Chondrocyte (in vitro differentiated cells): ENCODE results near the gene DNAJC7. TPM values are rescaled to one million over a fixed set of nuclear protein-coding genes. Genes with fewer than 3 reads are reported as not detected.
"Not testable (repeated sequence)": the region's sequence is repeated elsewhere in the genome, so short reads cannot be mapped to it uniquely, and the experiment has no call there.

Source experiments
- DNase-seq: peaks from one replicate; pipeline ENCODE4 v3.0.0; 2021; ENCODE audit warnings: mixed read lengths, low spot score
- H3K27ac Mint-ChIP-seq: one replicate; pipeline ENCODE4 v1.8.0; 2021; ENCODE audit warnings: mild to moderate bottlenecking, moderate library complexity, mixed read lengths; ENCODE audit not compliant: unreplicated experiment
- H3K27me3 Mint-ChIP-seq: 2 replicates; pipeline ENCODE4 v1.8.0; 2021; ENCODE audit warnings: low read depth, mixed read lengths
- H3K36me3 Mint-ChIP-seq: 2 replicates; pipeline ENCODE4 v1.8.0; 2021; ENCODE audit warnings: low read depth, mixed read lengths
- H3K4me1 Mint-ChIP-seq: 2 replicates; pipeline ENCODE4 v1.8.0; 2021; ENCODE audit warnings: low read depth, mild to moderate bottlenecking, mixed read lengths
- H3K4me3 Mint-ChIP-seq: one replicate; pipeline ENCODE4 v1.8.0; 2021; ENCODE audit warnings: mild to moderate bottlenecking, moderate library complexity, mixed read lengths; ENCODE audit not compliant: unreplicated experiment
- H3K9me3 Mint-ChIP-seq: 2 replicates; pipeline ENCODE4 v1.8.0; 2021; ENCODE audit warnings: low read depth, mixed read lengths
- CTCF ChIP-seq: fragments of 200-600 bp; sonication (generic); IDR thresholded peaks from 2 replicates; pipeline ENCODE4 v1.5.0; 2021; ENCODE audit warnings: antibody characterized with exemption, mild to moderate bottlenecking, moderate library complexity
- total RNA-seq: library from RNA; stranded (reverse); gene quantifications from 3 replicates; pipeline ENCODE4 v1.2.1, GENCODE V29; 2021

DNAJC7 gene
- total RNA-seq, 1 donor from 2014 or later = 51.2 TPM

GRCh38 chr17:42025936-42026335 is 8.7 kb upstream of the DNAJC7 start:
- TF ChIP-seq CTCF = no peak
- Mint-ChIP-seq H3K27ac (no peak overlapping the region), H3K36me3 (peaks cover 3% of the 10 kb centered on the region), H3K9me3 (no peaks in the 10 kb centered on the region), H3K4me3 (no peak overlapping the region), H3K27me3 (peaks cover 3% of the 10 kb centered on the region), H3K4me1 (peaks cover 28% of the 10 kb centered on the region)
- no peak for DNase-seq

- Mint-ChIP-seq H3K27me3 (no peaks in the 10 kb centered on the region), H3K27ac (peak overlapping the region; percentile 62), H3K9me3 (no peaks in the 10 kb centered on the region), H3K36me3 (peaks cover 3% of the 10 kb centered on the region), H3K4me3 (no peak overlapping the region), H3K4me1 (peaks cover 36% of the 10 kb centered on the region)
- peak; percentile 36 for TF ChIP-seq CTCF
- no peak for DNase-seq
Measured at GRCh38 chr17:42025191-42025579, 7.9 kb upstream of the DNAJC7 start.

- no peak for TF ChIP-seq CTCF
- H3K27ac Mint-ChIP-seq = peak overlapping the region; percentile 62
- peaks cover 3% of the 10 kb centered on the region for H3K36me3 Mint-ChIP-seq
- H3K9me3 Mint-ChIP-seq = no peaks in the 10 kb centered on the region
- no peak overlapping the region for H3K4me3 Mint-ChIP-seq
- no peaks in the 10 kb centered on the region for H3K27me3 Mint-ChIP-seq
- DNase-seq = no peak
- peaks cover 40% of the 10 kb centered on the region for H3K4me1 Mint-ChIP-seq
Measured at GRCh38 chr17:42023524-42024349, 6.5 kb upstream of the DNAJC7 start.

- peak overlapping the region; percentile 88 for H3K4me3 Mint-ChIP-seq
- not testable (repeated sequence) for H3K36me3 Mint-ChIP-seq, H3K9me3 Mint-ChIP-seq, H3K27me3 Mint-ChIP-seq, DNase-seq
- peaks cover 60% of the 10 kb centered on the region for H3K4me1 Mint-ChIP-seq
- peak overlapping the region; percentile 86 for H3K27ac Mint-ChIP-seq
Measured at GRCh38 chr17:42020845-42021244, 3.6 kb upstream of the DNAJC7 start.

- peaks cover 64% of the 10 kb centered on the region for H3K4me1 Mint-ChIP-seq
- H3K36me3 Mint-ChIP-seq = peaks cover 5% of the 10 kb centered on the region
- H3K4me3 Mint-ChIP-seq = peak within 1 kb of the TSS; percentile 88
- H3K27ac Mint-ChIP-seq = peak within 1 kb of the TSS; percentile 86
- H3K27me3 Mint-ChIP-seq = no peaks in the 10 kb centered on the region
- H3K9me3 Mint-ChIP-seq = no peaks in the 10 kb centered on the region
- peak; percentile 98 for DNase-seq
- TF ChIP-seq CTCF = peak; percentile 88
Measured at GRCh38 chr17:42019509-42020404, 2.5 kb upstream of the DNAJC7 start, which contains the start of gene NKIRAS2. Gene NKIRAS2, plus strand, starts transcription at chr17:42020090. Its CDS starts 1,488 bp downstream, at chr17:42021578.
